Natural killer cell (primary cell): ENCODE results near the gene ATG2A. TPM values are rescaled to one million over a fixed set of nuclear protein-coding genes. Genes with fewer than 3 reads are reported as not detected.

ENCODE experiments used
- ATAC-seq, 3 donors: fragments of 150-1000 bp in 2 of 3; fragments of 200-7000 bp in 1 of 3; cut with Tn5 transposase; 1 replicate in 1 of 3; 2 replicates in 2 of 3; pipeline ENCODE4 v1.10.0; 2021; ENCODE audit warnings: mild to moderate bottlenecking in 2 of 3, moderate library complexity in 2 of 3
- DNase-seq, 2 donors: peaks; one replicate each; pipeline versions ENCODE4 v3.0.0 to v3.0.0-alpha.2; 2013 to 2021; ENCODE audit warnings: mixed read lengths in 1 of 2
- H3K27ac ChIP-seq: one replicate; pipeline ENCODE4 v1.5.1; 2013; ENCODE audit warnings: mild to moderate bottlenecking, low read length
- H3K27me3 ChIP-seq: one replicate; pipeline ENCODE4 v1.6.1; 2013; ENCODE audit warnings: low read length; ENCODE audit not compliant: control insufficient read depth, insufficient read depth
- H3K36me3 ChIP-seq: one replicate; pipeline ENCODE4 v1.6.1; 2013; ENCODE audit warnings: low read length; ENCODE audit not compliant: control insufficient read depth, insufficient read depth
- H3K4me1 ChIP-seq: one replicate; pipeline ENCODE4 v1.6.1; 2013; ENCODE audit warnings: low read length; ENCODE audit not compliant: control insufficient read depth, insufficient read depth
- H3K4me3 ChIP-seq: one replicate; pipeline ENCODE4 v1.5.1; 2013; ENCODE audit warnings: low read length
- H3K9me3 ChIP-seq: one replicate; pipeline ENCODE4 v1.6.1; 2013; ENCODE audit warnings: low read length; ENCODE audit not compliant: control insufficient read depth, insufficient read depth
- H3K27ac Mint-ChIP-seq, 2 donors: one replicate each; pipeline ENCODE4 v1.8.0; 2022; ENCODE audit warnings: mild to moderate bottlenecking in 2 of 2, mixed read lengths in 2 of 2, moderate library complexity in 1 of 2
- H3K27me3 Mint-ChIP-seq, 2 donors: one replicate each; pipeline ENCODE4 v1.8.0; 2022; ENCODE audit warnings: low read depth in 2 of 2, mixed read lengths in 2 of 2
- H3K36me3 Mint-ChIP-seq: one replicate; pipeline ENCODE4 v1.8.0; 2022; ENCODE audit warnings: mixed read lengths
- H3K4me1 Mint-ChIP-seq, 2 donors: one replicate each; pipeline ENCODE4 v1.8.0; 2022; ENCODE audit warnings: mixed read lengths in 2 of 2
- H3K4me3 Mint-ChIP-seq: one replicate; pipeline ENCODE4 v1.8.0; 2022; ENCODE audit warnings: mild to moderate bottlenecking, moderate library complexity, mixed read lengths
- H3K9me3 Mint-ChIP-seq, 2 donors: one replicate each; pipeline ENCODE4 v1.8.0; 2022; ENCODE audit warnings: mixed read lengths in 2 of 2
- WGBS: methylation state at CpG from one replicate; pipeline ENCODE4 v1.1.7; 2013; ENCODE audit warnings: missing lambda C conversion rate; ENCODE audit not compliant: insufficient coverage; 5-methylcytosine and 5-hydroxymethylcytosine counted together
- intact Hi-C: fragments of 100-400 bp; cut with micrococcal nuclease; formaldehyde crosslinking; loops from one replicate; pipeline ENCODE4 v1.14.2; 2022
- total RNA-seq, 4 donors: library from RNA; stranded (reverse); fragments of 120-200 nt in 1 of 4; gene quantifications; one replicate each; pipeline versions ENCODE4 v1.2.3 to v1.2.4, GENCODE V29; 2013 to 2022
- TF ChIP-seq, protein P1 (sequence below): fragments of 200-600 bp; IDR thresholded peaks from one replicate; pipeline ENCODE4 v1.8.0; 2022; ENCODE audit warnings: antibody characterized with exemption

The ATG2A gene
- total RNA-seq, 3 donors from 2014 or later (not counting 1 experiment from before 2014, with no cell fraction given), result 165 to 321 (median 259) TPM

- H3K4me3 ChIP-seq, result no peak overlapping the region
- ATAC-seq, result no peak
- Mint-ChIP-seq H3K36me3 (no peaks in the 10 kb centered on the region), H3K27me3 (no peaks in the 10 kb centered on the region), H3K4me1 (peaks cover 58 to 67% of the 10 kb centered on the region in 2 donors), H3K9me3 (no peaks in the 10 kb centered on the region), H3K4me3 (no peak overlapping the region), H3K27ac (peak overlapping the region; percentile 95 to 96)
- intact Hi-C loops, result loop anchor here (5.0 to 10.0 kb wide), 3 partner anchors 163 to 485 kb away; partner anchors contain the start of genes ARL2, DPF2 and TM7SF2
- H3K27ac ChIP-seq, result peak overlapping the region; percentile 90
- TF ChIP-seq, protein P1, sequence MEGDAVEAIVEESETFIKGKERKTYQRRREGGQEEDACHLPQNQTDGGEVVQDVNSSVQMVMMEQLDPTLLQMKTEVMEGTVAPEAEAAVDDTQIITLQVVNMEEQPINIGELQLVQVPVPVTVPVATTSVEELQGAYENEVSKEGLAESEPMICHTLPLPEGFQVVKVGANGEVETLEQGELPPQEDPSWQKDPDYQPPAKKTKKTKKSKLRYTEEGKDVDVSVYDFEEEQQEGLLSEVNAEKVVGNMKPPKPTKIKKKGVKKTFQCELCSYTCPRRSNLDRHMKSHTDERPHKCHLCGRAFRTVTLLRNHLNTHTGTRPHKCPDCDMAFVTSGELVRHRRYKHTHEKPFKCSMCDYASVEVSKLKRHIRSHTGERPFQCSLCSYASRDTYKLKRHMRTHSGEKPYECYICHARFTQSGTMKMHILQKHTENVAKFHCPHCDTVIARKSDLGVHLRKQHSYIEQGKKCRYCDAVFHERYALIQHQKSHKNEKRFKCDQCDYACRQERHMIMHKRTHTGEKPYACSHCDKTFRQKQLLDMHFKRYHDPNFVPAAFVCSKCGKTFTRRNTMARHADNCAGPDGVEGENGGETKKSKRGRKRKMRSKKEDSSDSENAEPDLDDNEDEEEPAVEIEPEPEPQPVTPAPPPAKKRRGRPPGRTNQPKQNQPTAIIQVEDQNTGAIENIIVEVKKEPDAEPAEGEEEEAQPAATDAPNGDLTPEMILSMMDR, result no peak
- H3K36me3 ChIP-seq, result peaks cover 20% of the 10 kb centered on the region
- H3K9me3 ChIP-seq, result no peaks in the 10 kb centered on the region
- 74% methylated on average over 18 of the region's 19 CpGs for WGBS
- peaks cover 86% of the 10 kb centered on the region for H3K4me1 ChIP-seq
- no peak for DNase-seq
- H3K27me3 ChIP-seq, result no peaks in the 10 kb centered on the region
Measured at GRCh38 chr11:64849598-64850356, 67.2 kb downstream of the ATG2A start.

GRCh38 chr11:64848826-64849597 is 68.0 kb downstream of the ATG2A start:
- ATAC-seq (no peak), DNase-seq (peak in 1 of 2 donors; percentile 64)
- H3K9me3 Mint-ChIP-seq, result no peaks in the 10 kb centered on the region
- WGBS, result 78% methylated on average over 15 of the region's 16 CpGs
- Histone ChIP-seq H3K4me3 (no peak overlapping the region), H3K4me1 (peaks cover 82% of the 10 kb centered on the region), H3K36me3 (peaks cover 12% of the 10 kb centered on the region), H3K27ac (peak overlapping the region; percentile 90), H3K27me3 (no peaks in the 10 kb centered on the region), H3K9me3 (no peaks in the 10 kb centered on the region)
- intact Hi-C loops, result loop anchor here (5.0 to 10.0 kb wide), 3 partner anchors 163 to 486 kb away; partner anchors contain the start of genes ARL2, DPF2 and TM7SF2
- H3K4me3 Mint-ChIP-seq, result peak overlapping the region; percentile 70
- peaks cover 55 to 62% of the 10 kb centered on the region in 2 donors for H3K4me1 Mint-ChIP-seq
- H3K27ac Mint-ChIP-seq, result peak overlapping the region; percentile 95 to 96
- TF ChIP-seq, protein P1, result no peak
- no peaks in the 10 kb centered on the region for H3K27me3 Mint-ChIP-seq
- no peaks in the 10 kb centered on the region for H3K36me3 Mint-ChIP-seq

- H3K4me1 Mint-ChIP-seq, result peaks cover 57 to 65% of the 10 kb centered on the region in 2 donors
- Histone ChIP-seq H3K4me1 (peaks cover 82% of the 10 kb centered on the region), H3K27ac (peak overlapping the region; percentile 43), H3K4me3 (no peak overlapping the region), H3K36me3 (peaks cover 5% of the 10 kb centered on the region), H3K9me3 (no peaks in the 10 kb centered on the region), H3K27me3 (no peaks in the 10 kb centered on the region)
- DNase-seq (no peak), ATAC-seq (no peak)
- TF ChIP-seq, protein P1, result no peak
- no peaks in the 10 kb centered on the region for H3K36me3 Mint-ChIP-seq
- WGBS, result 53% methylated on average over 6 of the region's 6 CpGs
- no peaks in the 10 kb centered on the region for H3K27me3 Mint-ChIP-seq
- peak overlapping the region; percentile 95 to 96 for H3K27ac Mint-ChIP-seq
- H3K9me3 Mint-ChIP-seq, result no peaks in the 10 kb centered on the region
- intact Hi-C loops, result loop anchor here (5.0 to 10.0 kb wide), 3 partner anchors 164 to 486 kb away; partner anchors contain the start of genes ARL2, DPF2 and TM7SF2
- H3K4me3 Mint-ChIP-seq, result peak overlapping the region; percentile 70
Measured at GRCh38 chr11:64848214-64848825, 68.7 kb downstream of the ATG2A start.
